ENCODE data around the gene ZMYM3.

DNA sequence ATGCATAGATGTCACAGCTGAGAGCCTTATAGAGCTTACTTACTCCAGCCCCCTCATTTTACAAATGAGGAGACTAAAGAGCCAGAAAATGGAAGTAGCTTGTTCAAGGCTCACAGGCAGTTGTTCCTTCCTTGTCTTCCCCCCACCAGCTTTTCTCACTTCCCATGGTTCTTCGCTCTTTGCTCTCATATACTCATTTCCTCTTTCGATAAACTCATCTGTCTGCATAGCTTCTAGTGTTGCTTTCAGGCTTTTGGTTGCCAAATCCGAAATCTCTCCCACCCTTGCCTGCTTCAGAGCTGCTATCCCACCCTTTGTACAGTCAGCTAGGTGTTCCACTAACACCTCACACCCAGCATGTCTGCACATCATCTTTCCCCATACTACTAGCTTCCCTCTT lies 55.9 kb downstream of the ZMYM3 start:
- TF ChIP-seq, protein P1, sequence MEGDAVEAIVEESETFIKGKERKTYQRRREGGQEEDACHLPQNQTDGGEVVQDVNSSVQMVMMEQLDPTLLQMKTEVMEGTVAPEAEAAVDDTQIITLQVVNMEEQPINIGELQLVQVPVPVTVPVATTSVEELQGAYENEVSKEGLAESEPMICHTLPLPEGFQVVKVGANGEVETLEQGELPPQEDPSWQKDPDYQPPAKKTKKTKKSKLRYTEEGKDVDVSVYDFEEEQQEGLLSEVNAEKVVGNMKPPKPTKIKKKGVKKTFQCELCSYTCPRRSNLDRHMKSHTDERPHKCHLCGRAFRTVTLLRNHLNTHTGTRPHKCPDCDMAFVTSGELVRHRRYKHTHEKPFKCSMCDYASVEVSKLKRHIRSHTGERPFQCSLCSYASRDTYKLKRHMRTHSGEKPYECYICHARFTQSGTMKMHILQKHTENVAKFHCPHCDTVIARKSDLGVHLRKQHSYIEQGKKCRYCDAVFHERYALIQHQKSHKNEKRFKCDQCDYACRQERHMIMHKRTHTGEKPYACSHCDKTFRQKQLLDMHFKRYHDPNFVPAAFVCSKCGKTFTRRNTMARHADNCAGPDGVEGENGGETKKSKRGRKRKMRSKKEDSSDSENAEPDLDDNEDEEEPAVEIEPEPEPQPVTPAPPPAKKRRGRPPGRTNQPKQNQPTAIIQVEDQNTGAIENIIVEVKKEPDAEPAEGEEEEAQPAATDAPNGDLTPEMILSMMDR (IDR thresholded peaks at IDR 0.05), result no peak
- TF ChIP-seq POLR2A (IDR thresholded peaks at IDR 0.05), result no peak
- no peak for TF ChIP-seq POLR2AphosphoS5 (IDR thresholded peaks at IDR 0.05)
- no peak for TF ChIP-seq EP300 (IDR thresholded peaks at IDR 0.05; ENCODE audit: low read depth)
